ENCODE results near the gene PRDM15. TPM values are rescaled to one million over a fixed set of nuclear protein-coding genes. Genes with fewer than 3 reads are reported as not detected.

PRDM15 gene
- total and polyA plus RNA-seq, 2 experiments from 2014 or later = 3.0 to 10.6 TPM

DNA sequence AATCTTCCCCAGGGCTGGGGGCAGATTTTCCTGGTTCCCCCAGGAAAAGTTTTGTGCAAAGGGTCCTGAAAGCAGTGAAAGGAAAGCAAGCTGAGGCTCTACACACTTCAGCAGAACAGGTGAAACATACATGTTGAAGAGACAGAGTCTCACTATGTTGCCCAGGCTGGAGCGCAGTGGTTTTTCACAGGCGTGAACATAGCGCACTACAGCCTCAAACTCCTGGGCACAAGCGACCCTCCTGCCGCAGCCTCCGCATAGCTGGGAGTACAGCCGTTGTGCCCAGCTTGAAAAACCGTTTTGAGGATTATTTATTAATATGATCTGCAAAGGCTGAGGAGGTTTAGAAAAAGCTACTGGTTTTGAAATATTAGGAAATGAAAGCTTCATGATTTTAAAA, 11.8 kb downstream of the PRDM15 start:
- Histone ChIP-seq H3K27ac (ENCODE audit: low read depth) (no peak overlapping the region), H3K4me1 (ENCODE audit: insufficient read depth) (no peaks in the 10 kb centered on the region), H3K27me3 (ENCODE audit: insufficient read depth) (no peaks in the 10 kb centered on the region), H3F3A (replicated peaks; ENCODE audit: low read depth) (no peaks in the 10 kb centered on the region), H3K36me3 (ENCODE audit: insufficient read depth) (no peaks in the 10 kb centered on the region), H3K9me2 (ENCODE audit: insufficient read depth) (no peaks in the 10 kb centered on the region), H4K20me1 (replicated peaks; ENCODE audit: insufficient read depth) (0 out of 2 replicates have a peak, but pooled peaks cover 5% of the 10 kb centered on the region), H3K4me3 (no peak overlapping the region), H2AFZ (no peak overlapping the region), H3K79me2 (replicated peaks; ENCODE audit: insufficient read depth) (peaks cover 42% of the 10 kb centered on the region), H3K4me2 (no peak overlapping the region)
- Mint-ChIP-seq H3K27ac (no peak overlapping the region), H3K4me3 (no peak overlapping the region), H3K27me3 (ENCODE audit: insufficient read depth, low read depth, poor library complexity) (peaks cover 9% of the 10 kb centered on the region), H3K4me1 (peaks cover 16% of the 10 kb centered on the region), H3K9me3 (no peaks in the 10 kb centered on the region), H3K36me3 (ENCODE audit: low read depth) (no peaks in the 10 kb centered on the region; the same call in 2 of the 3 replicates)
- DNase-seq (ENCODE audit: low spot score) (no peak), ATAC-seq (no peak)
- TF ChIP-seq, protein P1, sequence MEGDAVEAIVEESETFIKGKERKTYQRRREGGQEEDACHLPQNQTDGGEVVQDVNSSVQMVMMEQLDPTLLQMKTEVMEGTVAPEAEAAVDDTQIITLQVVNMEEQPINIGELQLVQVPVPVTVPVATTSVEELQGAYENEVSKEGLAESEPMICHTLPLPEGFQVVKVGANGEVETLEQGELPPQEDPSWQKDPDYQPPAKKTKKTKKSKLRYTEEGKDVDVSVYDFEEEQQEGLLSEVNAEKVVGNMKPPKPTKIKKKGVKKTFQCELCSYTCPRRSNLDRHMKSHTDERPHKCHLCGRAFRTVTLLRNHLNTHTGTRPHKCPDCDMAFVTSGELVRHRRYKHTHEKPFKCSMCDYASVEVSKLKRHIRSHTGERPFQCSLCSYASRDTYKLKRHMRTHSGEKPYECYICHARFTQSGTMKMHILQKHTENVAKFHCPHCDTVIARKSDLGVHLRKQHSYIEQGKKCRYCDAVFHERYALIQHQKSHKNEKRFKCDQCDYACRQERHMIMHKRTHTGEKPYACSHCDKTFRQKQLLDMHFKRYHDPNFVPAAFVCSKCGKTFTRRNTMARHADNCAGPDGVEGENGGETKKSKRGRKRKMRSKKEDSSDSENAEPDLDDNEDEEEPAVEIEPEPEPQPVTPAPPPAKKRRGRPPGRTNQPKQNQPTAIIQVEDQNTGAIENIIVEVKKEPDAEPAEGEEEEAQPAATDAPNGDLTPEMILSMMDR (conservative IDR thresholded peaks at IDR 0.05; ENCODE audit: low read depth in 2 of 2) = no peak
- TF ChIP-seq CREB1 (CRISPR knock-in tag; IDR thresholded peaks at IDR 0.05; ENCODE audit: low read depth) (no peak), STAT1 (IDR thresholded peaks at IDR 0.05; ENCODE audit: unreplicated experiment) (no peak), EZH2phosphoT487 (IDR thresholded peaks at IDR 0.05; ENCODE audit: unreplicated experiment) (no peak), ETS1 (IDR thresholded peaks at IDR 0.05) (no peak)
- TF ChIP-seq, protein P2, sequence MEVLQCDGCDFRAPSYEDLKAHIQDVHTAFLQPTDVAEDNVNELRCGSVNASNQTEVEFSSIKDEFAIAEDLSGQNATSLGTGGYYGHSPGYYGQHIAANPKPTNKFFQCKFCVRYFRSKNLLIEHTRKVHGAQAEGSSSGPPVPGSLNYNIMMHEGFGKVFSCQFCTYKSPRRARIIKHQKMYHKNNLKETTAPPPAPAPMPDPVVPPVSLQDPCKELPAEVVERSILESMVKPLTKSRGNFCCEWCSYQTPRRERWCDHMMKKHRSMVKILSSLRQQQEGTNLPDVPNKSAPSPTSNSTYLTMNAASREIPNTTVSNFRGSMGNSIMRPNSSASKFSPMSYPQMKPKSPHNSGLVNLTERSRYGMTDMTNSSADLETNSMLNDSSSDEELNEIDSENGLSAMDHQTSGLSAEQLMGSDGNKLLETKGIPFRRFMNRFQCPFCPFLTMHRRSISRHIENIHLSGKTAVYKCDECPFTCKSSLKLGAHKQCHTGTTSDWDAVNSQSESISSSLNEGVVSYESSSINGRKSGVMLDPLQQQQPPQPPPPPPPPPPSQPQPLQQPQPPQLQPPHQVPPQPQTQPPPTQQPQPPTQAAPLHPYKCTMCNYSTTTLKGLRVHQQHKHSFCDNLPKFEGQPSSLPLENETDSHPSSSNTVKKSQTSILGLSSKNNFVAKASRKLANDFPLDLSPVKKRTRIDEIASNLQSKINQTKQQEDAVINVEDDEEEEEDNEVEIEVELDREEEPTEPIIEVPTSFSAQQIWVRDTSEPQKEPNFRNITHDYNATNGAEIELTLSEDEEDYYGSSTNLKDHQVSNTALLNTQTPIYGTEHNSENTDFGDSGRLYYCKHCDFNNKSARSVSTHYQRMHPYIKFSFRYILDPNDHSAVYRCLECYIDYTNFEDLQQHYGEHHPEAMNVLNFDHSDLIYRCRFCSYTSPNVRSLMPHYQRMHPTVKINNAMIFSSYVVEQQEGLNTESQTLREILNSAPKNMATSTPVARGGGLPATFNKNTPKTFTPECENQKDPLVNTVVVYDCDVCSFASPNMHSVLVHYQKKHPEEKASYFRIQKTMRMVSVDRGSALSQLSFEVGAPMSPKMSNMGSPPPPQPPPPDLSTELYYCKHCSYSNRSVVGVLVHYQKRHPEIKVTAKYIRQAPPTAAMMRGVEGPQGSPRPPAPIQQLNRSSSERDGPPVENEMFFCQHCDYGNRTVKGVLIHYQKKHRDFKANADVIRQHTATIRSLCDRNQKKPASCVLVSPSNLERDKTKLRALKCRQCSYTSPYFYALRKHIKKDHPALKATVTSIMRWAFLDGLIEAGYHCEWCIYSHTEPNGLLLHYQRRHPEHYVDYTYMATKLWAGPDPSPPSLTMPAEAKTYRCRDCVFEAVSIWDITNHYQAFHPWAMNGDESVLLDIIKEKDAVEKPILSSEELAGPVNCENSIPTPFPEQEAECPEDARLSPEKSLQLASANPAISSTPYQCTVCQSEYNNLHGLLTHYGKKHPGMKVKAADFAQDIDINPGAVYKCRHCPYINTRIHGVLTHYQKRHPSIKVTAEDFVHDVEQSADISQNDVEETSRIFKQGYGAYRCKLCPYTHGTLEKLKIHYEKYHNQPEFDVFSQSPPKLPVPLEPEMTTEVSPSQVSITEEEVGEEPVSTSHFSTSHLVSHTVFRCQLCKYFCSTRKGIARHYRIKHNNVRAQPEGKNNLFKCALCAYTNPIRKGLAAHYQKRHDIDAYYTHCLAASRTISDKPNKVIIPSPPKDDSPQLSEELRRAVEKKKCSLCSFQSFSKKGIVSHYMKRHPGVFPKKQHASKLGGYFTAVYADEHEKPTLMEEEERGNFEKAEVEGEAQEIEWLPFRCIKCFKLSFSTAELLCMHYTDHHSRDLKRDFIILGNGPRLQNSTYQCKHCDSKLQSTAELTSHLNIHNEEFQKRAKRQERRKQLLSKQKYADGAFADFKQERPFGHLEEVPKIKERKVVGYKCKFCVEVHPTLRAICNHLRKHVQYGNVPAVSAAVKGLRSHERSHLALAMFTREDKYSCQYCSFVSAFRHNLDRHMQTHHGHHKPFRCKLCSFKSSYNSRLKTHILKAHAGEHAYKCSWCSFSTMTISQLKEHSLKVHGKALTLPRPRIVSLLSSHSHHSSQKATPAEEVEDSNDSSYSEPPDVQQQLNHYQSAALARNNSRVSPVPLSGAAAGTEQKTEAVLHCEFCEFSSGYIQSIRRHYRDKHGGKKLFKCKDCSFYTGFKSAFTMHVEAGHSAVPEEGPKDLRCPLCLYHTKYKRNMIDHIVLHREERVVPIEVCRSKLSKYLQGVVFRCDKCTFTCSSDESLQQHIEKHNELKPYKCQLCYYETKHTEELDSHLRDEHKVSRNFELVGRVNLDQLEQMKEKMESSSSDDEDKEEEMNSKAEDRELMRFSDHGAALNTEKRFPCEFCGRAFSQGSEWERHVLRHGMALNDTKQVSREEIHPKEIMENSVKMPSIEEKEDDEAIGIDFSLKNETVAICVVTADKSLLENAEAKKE (CRISPR knock-in tag; IDR thresholded peaks at IDR 0.05) = no peak

Measured in GM23338 (cell line).